ENCODE data around the gene DNAJB13.
"Not testable (repeated sequence)": the region's sequence is repeated elsewhere in the genome, so short reads cannot be mapped to it uniquely, and the experiment has no call there.

The DNAJB13 gene

GRCh38 chr11:73976451-73977151 lies 25.8 kb downstream of the DNAJB13 start:
- peaks cover 7% of the 10 kb centered on the region for H3K4me1 ChIP-seq
- DNase-seq (ENCODE audit: low spot score in 2 of 2), result no peak
- no peak overlapping the region for H3K4me3 ChIP-seq
- no peaks in the 10 kb centered on the region for H3K9me3 ChIP-seq
- no peaks in the 10 kb centered on the region for H3K27me3 ChIP-seq (ENCODE audit: low read depth)
- H3K36me3 ChIP-seq (replicated peaks), result peaks cover 69% of the 10 kb centered on the region
- in situ Hi-C loops (cut with MboI; ENCODE audit: low sequenced_read_pairs), result no loop called here

GRCh38 chr11:73977856-73978519 lies 27.2 kb downstream of the DNAJB13 start:
- DNase-seq (ENCODE audit: low spot score in 2 of 2), result no peak
- Histone ChIP-seq H3K36me3 (replicated peaks) (peaks cover 69% of the 10 kb centered on the region), H3K9me3 (no peaks in the 10 kb centered on the region), H3K4me3 (no peak overlapping the region), H3K27me3 (ENCODE audit: low read depth) (no peaks in the 10 kb centered on the region), H3K4me1 (peaks cover 9% of the 10 kb centered on the region)
- in situ Hi-C loops (cut with MboI; ENCODE audit: low sequenced_read_pairs), result no loop called here

GRCh38 chr11:73978576-73979086 lies 27.8 kb downstream of the DNAJB13 start:
- Histone ChIP-seq H3K4me3 (no peak overlapping the region), H3K36me3 (replicated peaks) (peaks cover 67% of the 10 kb centered on the region), H3K9me3 (no peaks in the 10 kb centered on the region), H3K27me3 (ENCODE audit: low read depth) (no peaks in the 10 kb centered on the region), H3K4me1 (peaks cover 13% of the 10 kb centered on the region)
- no peak for DNase-seq (ENCODE audit: low spot score in 2 of 2)
- in situ Hi-C loops (cut with MboI; ENCODE audit: low sequenced_read_pairs), result no loop called here

- in situ Hi-C loops (cut with MboI; ENCODE audit: low sequenced_read_pairs), result no loop called here
- Histone ChIP-seq H3K27me3 (ENCODE audit: low read depth) (no peaks in the 10 kb centered on the region), H3K36me3 (replicated peaks) (peaks cover 56% of the 10 kb centered on the region), H3K4me1 (peaks cover 17% of the 10 kb centered on the region), H3K9me3 (no peaks in the 10 kb centered on the region), H3K4me3 (no peak overlapping the region)
- peak in 1 of 2 experiments; percentile 42 for DNase-seq (ENCODE audit: low spot score in 2 of 2)
Observed at GRCh38 chr11:73980001-73980961, 29.5 kb downstream of the DNAJB13 start.

GRCh38 chr11:73981051-73981805 lies 30.4 kb downstream of the DNAJB13 start:
- H3K36me3 ChIP-seq (replicated peaks), result peaks cover 46% of the 10 kb centered on the region
- H3K27me3 ChIP-seq (ENCODE audit: low read depth), result no peaks in the 10 kb centered on the region
- no peaks in the 10 kb centered on the region for H3K9me3 ChIP-seq
- peaks cover 17% of the 10 kb centered on the region for H3K4me1 ChIP-seq
- peak overlapping the region; percentile 72 for H3K4me3 ChIP-seq
- in situ Hi-C loops (cut with MboI; ENCODE audit: low sequenced_read_pairs), result no loop called here
- no peak for DNase-seq (ENCODE audit: low spot score in 2 of 2)

GRCh38 chr11:73982595-73982989 lies 31.8 kb downstream of the DNAJB13 start, which contains the start of gene UCP2:
Gene UCP2, minus strand, starts transcription at chr11:73982843. Its CDS starts 4,465 bp downstream, at chr11:73978378.
- peak within 1 kb of the TSS; percentile 72 for H3K4me3 ChIP-seq
- peak in 1 of 2 experiments; percentile 94 for DNase-seq (ENCODE audit: low spot score in 2 of 2)
- H3K4me1 ChIP-seq, result peaks cover 17% of the 10 kb centered on the region
- H3K9me3 ChIP-seq, result no peaks in the 10 kb centered on the region
- no peaks in the 10 kb centered on the region for H3K27me3 ChIP-seq (ENCODE audit: low read depth)
- in situ Hi-C loops (cut with MboI; ENCODE audit: low sequenced_read_pairs), result no loop called here
- H3K36me3 ChIP-seq (replicated peaks), result peaks cover 33% of the 10 kb centered on the region

- peak overlapping the region; percentile 72 for H3K4me3 ChIP-seq
- H3K4me1 ChIP-seq, result peaks cover 17% of the 10 kb centered on the region
- no peaks in the 10 kb centered on the region for H3K9me3 ChIP-seq
- DNase-seq (ENCODE audit: low spot score in 2 of 2), result peak; percentile 90 to 96
- peaks cover 27% of the 10 kb centered on the region for H3K36me3 ChIP-seq (replicated peaks)
- H3K27me3 ChIP-seq (ENCODE audit: low read depth), result no peaks in the 10 kb centered on the region
- in situ Hi-C loops (cut with MboI; ENCODE audit: low sequenced_read_pairs), result no loop called here
Observed at GRCh38 chr11:73982990-73983740, 32.3 kb downstream of the DNAJB13 start.

GRCh38 chr11:73983741-73984538 lies 33.1 kb downstream of the DNAJB13 start:
- in situ Hi-C loops (cut with MboI; ENCODE audit: low sequenced_read_pairs), result no loop called here
- peaks cover 19% of the 10 kb centered on the region for H3K36me3 ChIP-seq (replicated peaks)
- H3K9me3 ChIP-seq, result no peaks in the 10 kb centered on the region
- peaks cover 17% of the 10 kb centered on the region for H3K4me1 ChIP-seq
- H3K27me3 ChIP-seq (ENCODE audit: low read depth), result no peaks in the 10 kb centered on the region
- H3K4me3 ChIP-seq, result peak overlapping the region; percentile 72
- no peak for DNase-seq (ENCODE audit: low spot score in 2 of 2)

- H3K36me3 ChIP-seq (replicated peaks); in situ Hi-C loops (cut with MboI; ENCODE audit: low sequenced_read_pairs); H3K4me3 ChIP-seq; H3K9me3 ChIP-seq; DNase-seq (ENCODE audit: low spot score in 2 of 2); H3K27me3 ChIP-seq (ENCODE audit: low read depth): not testable (repeated sequence)
- peaks cover 12% of the 10 kb centered on the region for H3K4me1 ChIP-seq
Observed at GRCh38 chr11:73985661-73986060, 34.8 kb downstream of the DNAJB13 start.

- no peaks in the 10 kb centered on the region for H3K36me3 ChIP-seq (replicated peaks)
- no peak for DNase-seq (ENCODE audit: low spot score in 2 of 2)
- no peaks in the 10 kb centered on the region for H3K27me3 ChIP-seq (ENCODE audit: low read depth)
- in situ Hi-C loops (cut with MboI; ENCODE audit: low sequenced_read_pairs), result no loop called here
- H3K4me1 ChIP-seq, result peaks cover 7% of the 10 kb centered on the region
- no peak overlapping the region for H3K4me3 ChIP-seq
- H3K9me3 ChIP-seq, result no peaks in the 10 kb centered on the region
Observed at GRCh38 chr11:73988227-73988626, 37.4 kb downstream of the DNAJB13 start.

- Histone ChIP-seq H3K4me1 (no peaks in the 10 kb centered on the region; the same call in 1 of the 2 replicates), H3K36me3 (replicated peaks) (no peaks in the 10 kb centered on the region), H3K27me3 (ENCODE audit: low read depth) (no peaks in the 10 kb centered on the region), H3K4me3 (no peak overlapping the region), H3K9me3 (no peaks in the 10 kb centered on the region)
- in situ Hi-C loops (cut with MboI; ENCODE audit: low sequenced_read_pairs), result no loop called here
- no peak for DNase-seq (ENCODE audit: low spot score in 2 of 2)
Observed at GRCh38 chr11:73989156-73989555, 38.3 kb downstream of the DNAJB13 start.

- Histone ChIP-seq H3K4me1 (no peaks in the 10 kb centered on the region), H3K4me3 (no peak overlapping the region), H3K36me3 (replicated peaks) (no peaks in the 10 kb centered on the region), H3K27me3 (ENCODE audit: low read depth) (no peaks in the 10 kb centered on the region), H3K9me3 (no peaks in the 10 kb centered on the region)
- in situ Hi-C loops (cut with MboI; ENCODE audit: low sequenced_read_pairs), result no loop called here
- no peak for DNase-seq (ENCODE audit: low spot score in 2 of 2)
Observed at GRCh38 chr11:73990730-73991129, 39.9 kb downstream of the DNAJB13 start.
